AG04449 (cell line): ENCODE measurements around the gene ACYP2.

Source experiments
- CTCF ChIA-PET: fragments of 350-600 bp; formaldehyde crosslinking; extraction: SDS; loops from one replicate; lab custom pipeline; 2021; ENCODE audit warnings: antibody characterized with exemption; lab: Yijun Ruan, JAX
- POLR2A ChIA-PET: fragments of 400-600, 350-600 bp; formaldehyde crosslinking; extraction: SDS; loops from one replicate; lab custom pipeline; 2020; ENCODE audit warnings: antibody characterized with exemption, inconsistent platforms; lab: Yijun Ruan, JAX
- DNase-seq: peaks from one replicate; pipeline ENCODE4 v3.0.0-alpha.2; 2010; ENCODE audit warnings: low read depth, low spot score
- H3K4me3 ChIP-seq: 2 replicates; pipeline ENCODE4 v1.5.1; 2011; ENCODE audit warnings: low read depth, mild to moderate bottlenecking, control low read depth, low read length
- CTCF ChIP-seq: IDR thresholded peaks from one replicate; pipeline ENCODE4 v1.5.1; 2011; ENCODE audit warnings: mild to moderate bottlenecking, moderate library complexity, low read length, control low read depth, inconsistent platforms; ENCODE audit not compliant: insufficient read depth; ENCODE audit errors: missing control alignments

ACYP2 gene

DNA sequence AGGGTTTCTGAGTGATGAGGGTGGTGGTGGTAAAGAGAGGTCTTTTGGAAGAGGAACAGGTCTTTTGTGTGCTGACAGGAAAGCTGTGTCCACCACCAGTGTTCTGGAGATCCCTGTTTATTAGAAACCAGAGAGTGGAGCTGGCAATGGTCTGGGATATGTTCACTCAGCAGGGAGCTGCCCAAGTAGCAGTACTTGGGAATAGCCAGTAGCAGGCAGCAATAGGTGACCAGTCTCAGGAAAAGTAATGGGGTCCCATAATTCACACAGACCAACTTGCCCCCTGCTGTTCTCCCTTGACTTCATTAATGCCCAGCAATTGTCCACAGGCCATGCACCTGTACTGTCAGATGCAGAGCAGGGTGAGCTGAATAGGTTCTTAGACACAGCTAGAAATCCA is 138.8 kb downstream of the ACYP2 start:
- CTCF ChIA-PET: interaction anchor here (1.2 kb wide), 1 partner anchor 9 kb away, joined by 6 read pairs; no protein-coding TSS in a partner anchor

DNA sequence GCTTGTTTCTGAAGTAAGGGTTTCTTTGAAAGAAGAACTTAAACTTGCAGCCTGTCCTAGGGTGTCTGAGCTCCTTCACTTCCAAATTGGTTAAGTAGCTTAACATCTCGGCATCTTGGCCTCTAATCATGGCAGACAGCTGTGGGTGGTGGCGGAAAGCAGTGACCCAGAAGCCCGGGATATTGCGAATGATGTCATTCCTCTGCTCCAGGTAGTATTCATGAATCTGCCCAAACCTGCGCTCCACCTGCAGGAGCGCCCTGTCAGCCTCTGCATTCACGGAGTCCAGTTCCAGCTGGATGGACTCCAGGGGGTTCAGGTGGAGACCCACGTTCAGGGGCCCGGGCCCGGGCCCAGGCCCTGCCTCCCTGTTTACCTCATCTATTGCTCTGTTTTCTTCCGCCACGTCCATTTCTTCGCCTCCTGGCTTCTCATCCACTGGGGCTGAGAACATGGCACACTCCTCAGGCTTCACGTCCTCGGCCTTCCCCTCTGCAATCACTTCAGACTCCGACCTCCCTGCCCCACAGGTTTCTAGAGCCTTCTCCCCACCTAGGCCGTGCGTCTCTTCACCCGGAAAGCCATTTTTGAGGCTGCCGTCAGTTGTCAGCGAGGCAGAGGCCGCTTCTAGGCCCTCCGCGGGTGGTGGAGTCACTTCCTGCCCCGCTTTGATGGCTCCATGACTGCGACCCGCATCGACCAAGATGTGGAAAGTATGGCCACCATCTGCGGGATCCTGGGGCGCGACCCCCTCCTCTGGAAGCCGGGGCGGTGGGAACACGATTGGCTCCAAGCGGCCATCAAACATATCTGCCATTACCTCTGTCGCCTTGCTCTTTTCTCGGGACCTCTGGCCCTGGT is 140.0 kb downstream of the ACYP2 start:
- no peak for TF ChIP-seq CTCF
- DNase-seq: no peak
- ChIA-PET CTCF (interaction anchor here (1.2 kb wide), 1 partner anchor 11 kb away, joined by 6 read pairs; no protein-coding TSS in a partner anchor), POLR2A (no interaction called here)
- H3K4me3 ChIP-seq: no peak overlapping the region

More for the DNA sequence above, 138.8 kb downstream of the ACYP2 start:
- no peak for TF ChIP-seq CTCF
- DNase-seq: no peak
- POLR2A ChIA-PET: no interaction called here
- no peak overlapping the region for H3K4me3 ChIP-seq

- ChIA-PET POLR2A (no interaction called here), CTCF (no interaction called here)
- TF ChIP-seq CTCF: no peak
- DNase-seq: no peak
- H3K4me3 ChIP-seq: no peak within 1 kb of the TSS
Observed at GRCh38 chr2:54256091-54256694, 140.8 kb downstream of the ACYP2 start, which contains the start of gene TSPYL6. Gene TSPYL6, minus strand, starts transcription at chr2:54256229. Its CDS starts 78 bp downstream, at chr2:54256151.

- CTCF ChIA-PET: no interaction called here
- peak; percentile 23 for DNase-seq
- POLR2A ChIA-PET: no interaction called here
- H3K4me3 ChIP-seq: no peak overlapping the region
- no peak for TF ChIP-seq CTCF
Observed at GRCh38 chr2:54258166-54258565, 142.8 kb downstream of the ACYP2 start.

- POLR2A ChIA-PET: no interaction called here
- DNase-seq: no peak
- CTCF ChIA-PET: interaction anchor here (1.2 kb wide), 1 partner anchor 11 kb away, joined by 3 read pairs; no protein-coding TSS in a partner anchor
- no peak overlapping the region for H3K4me3 ChIP-seq
- TF ChIP-seq CTCF: no peak
Observed at GRCh38 chr2:54259413-54260240, 144.2 kb downstream of the ACYP2 start.
